HG02571 (cell line): ENCODE results near the gene MYB.
"Not testable (repeated sequence)": the region's sequence is repeated elsewhere in the genome, so short reads cannot be mapped to it uniquely, and the experiment has no call there.

ENCODE experiments used
- ATAC-seq: cut with Tn5 transposase; IDR thresholded peaks from one replicate; pipeline ENCODE4 v1.9.1; 2021; ENCODE audit warnings: mild to moderate bottlenecking, moderate library complexity; ENCODE audit not compliant: unreplicated experiment

Gene MYB

DNA sequence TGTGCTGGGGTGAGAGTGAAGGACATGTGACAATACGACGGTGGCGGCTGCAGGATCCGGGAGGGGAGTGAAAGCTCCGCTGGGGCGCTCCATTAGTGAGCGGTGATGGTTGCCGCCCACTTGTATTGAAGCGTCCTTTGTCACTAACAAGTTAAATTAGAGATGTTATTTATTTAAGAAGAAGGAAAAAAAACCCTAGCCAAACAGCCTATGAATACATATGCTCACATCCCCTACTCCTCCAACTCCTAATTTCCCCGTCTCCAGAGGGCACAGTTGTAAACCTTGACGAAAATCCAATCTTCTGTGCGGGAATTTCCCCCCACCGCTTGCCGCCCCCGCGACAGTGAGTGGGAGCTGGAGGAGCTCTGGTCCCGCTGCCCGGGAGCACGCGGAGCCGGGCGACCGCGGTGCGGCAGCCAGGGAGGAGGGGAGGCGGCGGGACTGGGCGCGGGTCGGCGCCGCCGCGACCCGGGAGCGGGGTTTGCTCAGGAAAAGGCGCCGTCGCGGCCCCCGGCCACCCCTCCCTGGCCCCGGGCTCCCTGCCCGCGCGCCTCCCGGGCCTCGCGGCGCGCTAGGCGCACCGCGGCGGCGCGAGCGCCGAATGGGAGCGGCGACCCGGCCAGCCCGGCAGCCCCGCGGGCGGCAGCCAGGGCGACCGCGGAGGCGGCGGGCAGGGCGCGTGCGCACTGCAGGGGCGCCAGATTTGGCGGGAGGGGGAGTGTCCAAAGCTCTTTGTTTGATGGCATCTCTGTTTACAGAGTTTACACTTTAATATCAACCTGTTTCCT is at the start of gene MYB:
TSS of gene MYB (plus strand) at position 767 of the 791 bp plus-strand sequence. CDS start 206 bp downstream, outside the sequence.
- ATAC-seq: peak; percentile 39

GRCh38 chr6:135132776-135133175 is 48.3 kb upstream of the MYB start:
- no peak for ATAC-seq

GRCh38 chr6:135135835-135136234 is 45.3 kb upstream of the MYB start:
- ATAC-seq: no peak

- no peak for ATAC-seq
Measured at GRCh38 chr6:135137826-135138225, 43.3 kb upstream of the MYB start.

DNA sequence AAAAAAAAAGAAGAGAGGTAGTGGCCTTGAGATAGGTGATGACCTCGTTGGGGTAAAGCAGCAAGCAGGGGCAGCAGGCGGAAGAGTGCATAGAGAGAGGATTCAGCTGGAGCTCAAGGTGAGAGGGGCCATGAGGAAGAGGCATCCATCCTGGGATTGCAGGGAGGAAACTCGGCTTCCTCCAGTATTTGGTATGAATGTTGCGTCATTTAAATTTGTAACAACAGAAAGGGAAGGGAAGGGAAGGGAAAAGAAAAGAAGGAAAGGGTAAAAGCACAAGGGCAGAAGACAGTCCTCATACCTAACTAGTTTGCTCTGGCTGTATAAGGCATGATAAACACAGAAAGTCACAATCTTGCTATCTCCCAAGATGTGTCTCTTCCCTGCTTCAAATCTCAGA is 39.9 kb upstream of the MYB start:
- no peak for ATAC-seq

DNA sequence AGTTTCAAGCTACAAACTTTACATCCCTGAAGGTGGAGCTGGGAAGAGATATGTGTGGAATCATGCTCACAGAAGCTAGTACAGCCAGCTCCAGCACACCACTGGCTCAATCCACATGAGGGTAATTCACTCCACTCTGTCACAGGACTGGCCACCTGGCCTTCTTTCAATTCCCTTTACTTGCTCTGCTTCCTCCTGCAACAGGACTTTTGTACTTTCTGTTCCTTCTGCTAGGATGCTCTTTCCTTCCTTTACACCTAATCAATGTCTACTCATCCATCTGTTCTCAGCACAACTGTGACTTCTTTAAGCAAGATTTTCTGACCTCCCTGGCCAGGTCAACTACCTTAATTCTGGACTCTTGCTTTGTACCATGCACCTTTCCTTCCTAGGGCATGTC is 39.4 kb upstream of the MYB start:
- no peak for ATAC-seq

- ATAC-seq: not testable (repeated sequence)
Measured at GRCh38 chr6:135142232-135142631, 38.9 kb upstream of the MYB start.

- ATAC-seq: no peak
Measured at GRCh38 chr6:135144673-135145062, 36.4 kb upstream of the MYB start.

DNA sequence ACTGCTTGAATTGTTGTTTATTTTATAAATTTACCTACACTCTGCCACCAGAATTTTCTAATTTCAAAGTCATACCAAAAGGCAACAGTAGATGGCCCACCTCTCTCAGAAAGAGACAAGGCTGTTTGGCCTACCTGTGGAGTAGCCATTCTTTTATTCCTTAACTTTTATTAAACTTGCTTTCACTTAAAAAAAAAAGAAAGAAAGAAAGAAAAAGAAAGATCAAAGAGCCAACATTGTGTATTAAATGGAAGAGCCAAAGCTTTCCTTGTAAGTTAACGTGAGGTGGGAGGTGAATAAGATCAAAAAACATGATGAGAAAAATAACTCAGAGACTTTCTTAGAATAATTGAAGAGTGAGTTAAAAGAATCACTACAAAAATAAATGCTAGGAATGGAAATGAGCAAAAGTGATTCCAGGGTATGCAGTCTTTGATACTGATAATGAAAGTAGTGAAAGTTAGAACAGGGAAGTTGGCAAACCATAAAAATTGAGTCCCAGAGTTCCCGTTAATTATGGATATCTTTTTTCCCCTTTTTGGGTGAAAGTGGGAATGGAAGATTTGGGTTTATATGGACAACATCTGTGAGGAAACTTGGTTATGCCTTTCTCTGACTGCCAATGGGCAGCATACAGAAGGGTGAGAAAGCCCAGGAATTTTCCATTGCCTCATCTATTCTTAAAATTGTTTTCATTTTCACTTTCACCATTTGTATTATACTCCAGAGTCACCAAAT is 35.9 kb upstream of the MYB start:
- no peak for ATAC-seq

DNA sequence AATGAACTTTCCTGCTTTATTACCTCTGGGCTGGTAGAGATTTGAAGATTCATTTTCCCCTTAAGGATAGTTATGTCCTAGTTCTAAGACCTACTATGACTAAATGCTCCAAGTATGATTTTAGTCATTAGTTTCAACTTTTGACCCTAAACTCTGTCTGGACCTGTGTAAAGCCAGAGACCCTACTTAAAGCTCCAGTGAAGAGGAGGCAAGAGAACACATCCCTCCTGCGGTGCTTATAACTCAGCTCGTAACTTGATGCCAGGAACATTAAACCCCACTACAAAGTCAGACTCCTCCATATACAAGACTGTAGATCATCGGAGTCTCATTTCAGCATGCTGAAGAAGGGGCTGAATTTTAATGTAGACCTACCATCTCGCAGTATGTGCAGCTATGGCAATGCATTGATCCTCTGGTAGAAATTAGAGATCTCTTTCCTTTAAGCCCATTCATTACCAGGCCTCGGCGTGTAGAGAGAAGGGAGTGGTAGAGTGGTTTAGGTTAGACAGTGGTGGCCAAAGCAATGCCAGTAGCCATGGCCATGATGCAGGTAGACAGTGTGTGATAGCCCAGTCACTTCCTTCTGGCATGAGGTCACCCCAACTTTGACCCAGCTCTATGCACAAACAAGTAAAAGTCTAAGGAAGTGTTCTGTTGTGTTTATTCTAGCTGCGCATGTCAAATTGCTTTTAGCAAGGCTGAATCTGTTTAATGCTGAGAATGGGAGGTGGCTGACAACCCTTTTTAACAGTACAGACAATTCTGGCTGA is 34.8 kb upstream of the MYB start:
- ATAC-seq: no peak

- ATAC-seq: no peak
Measured at GRCh38 chr6:135147637-135148592, 33.2 kb upstream of the MYB start.

- no peak for ATAC-seq
Measured at GRCh38 chr6:135148889-135149288, 32.2 kb upstream of the MYB start.

DNA sequence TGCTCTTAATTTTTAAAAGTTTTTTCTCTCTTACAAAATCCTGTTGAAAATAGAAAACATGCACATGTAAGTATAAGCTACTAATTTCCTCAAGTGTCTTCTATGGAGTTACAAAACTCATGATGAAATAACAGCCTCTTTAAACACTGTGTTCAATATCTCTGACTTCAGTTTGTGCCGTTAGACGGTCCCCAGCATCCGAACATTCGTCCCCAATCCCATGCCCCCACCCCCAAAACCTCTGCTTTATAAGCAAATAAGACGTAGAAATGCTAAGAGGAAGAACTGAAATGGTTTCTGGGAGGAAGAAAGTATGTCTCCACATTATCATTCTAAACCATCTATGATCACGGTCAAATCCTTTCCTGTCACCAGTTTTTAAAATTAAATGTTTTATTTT is 31.7 kb upstream of the MYB start:
- no peak for ATAC-seq

DNA sequence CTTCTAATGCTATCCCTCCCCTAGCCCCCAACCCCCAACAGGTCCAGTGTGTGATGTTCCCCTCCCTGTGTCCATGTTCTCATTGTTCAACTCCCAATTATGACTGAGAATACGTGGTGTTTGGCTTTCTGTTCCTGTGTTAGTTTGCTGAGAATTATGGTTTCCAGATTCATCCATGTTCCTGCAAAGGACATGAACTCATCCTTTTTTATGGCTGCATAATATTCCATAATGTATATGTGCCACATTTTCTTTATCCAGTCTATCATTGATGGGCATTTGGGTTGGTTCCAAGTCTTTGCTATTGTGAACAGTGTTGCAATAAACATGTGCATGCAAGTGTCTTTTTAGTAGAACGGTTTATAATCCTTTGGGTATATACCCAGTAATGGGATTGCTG is 30.6 kb upstream of the MYB start:
- ATAC-seq: not testable (repeated sequence)

- ATAC-seq: not testable (repeated sequence)
Measured at GRCh38 chr6:135154125-135154524, 27.0 kb upstream of the MYB start.

DNA sequence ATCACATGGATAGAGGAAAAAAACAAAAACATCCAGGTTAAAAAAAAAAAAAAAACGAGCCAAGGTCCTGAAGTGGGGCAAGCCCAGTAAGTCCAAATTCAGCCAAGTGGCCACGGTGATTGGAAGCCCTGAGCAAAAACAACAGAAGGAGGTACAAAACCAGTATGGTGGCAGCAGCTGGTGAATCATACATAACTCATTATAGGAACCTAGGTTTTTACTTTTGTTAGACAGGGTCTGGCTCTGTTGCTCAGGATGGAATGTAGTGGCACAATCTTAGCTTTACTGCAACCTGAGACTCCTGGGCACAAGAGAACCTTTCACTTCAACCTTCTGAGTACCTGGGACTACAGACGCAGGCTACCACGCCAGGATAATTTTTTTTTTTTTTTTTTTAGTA is 22.7 kb upstream of the MYB start:
- ATAC-seq: no peak

DNA sequence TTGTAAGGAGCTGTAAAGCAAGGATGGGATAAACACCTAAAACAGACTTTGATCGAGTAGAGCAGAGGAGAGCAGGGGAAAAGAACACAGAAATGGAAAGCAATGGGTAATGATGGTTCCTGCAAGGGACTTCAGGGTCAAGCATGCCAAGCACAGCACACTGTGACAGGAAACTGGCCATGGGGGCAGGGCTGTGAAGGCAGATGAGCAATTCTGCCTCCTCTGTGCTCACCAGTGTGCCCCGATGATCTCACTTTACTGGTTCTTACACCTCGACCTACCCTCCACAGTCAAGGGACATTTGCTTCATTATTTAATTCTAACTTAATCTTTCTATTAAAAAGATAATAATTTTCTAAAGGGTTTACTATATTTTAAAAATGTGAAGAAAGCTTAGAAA is 21.6 kb upstream of the MYB start:
- no peak for ATAC-seq

GRCh38 chr6:135161411-135162395 is 19.4 kb upstream of the MYB start:
- ATAC-seq: no peak
